ENCODE results near the gene TRAP1.

TRAP1 gene

DNA sequence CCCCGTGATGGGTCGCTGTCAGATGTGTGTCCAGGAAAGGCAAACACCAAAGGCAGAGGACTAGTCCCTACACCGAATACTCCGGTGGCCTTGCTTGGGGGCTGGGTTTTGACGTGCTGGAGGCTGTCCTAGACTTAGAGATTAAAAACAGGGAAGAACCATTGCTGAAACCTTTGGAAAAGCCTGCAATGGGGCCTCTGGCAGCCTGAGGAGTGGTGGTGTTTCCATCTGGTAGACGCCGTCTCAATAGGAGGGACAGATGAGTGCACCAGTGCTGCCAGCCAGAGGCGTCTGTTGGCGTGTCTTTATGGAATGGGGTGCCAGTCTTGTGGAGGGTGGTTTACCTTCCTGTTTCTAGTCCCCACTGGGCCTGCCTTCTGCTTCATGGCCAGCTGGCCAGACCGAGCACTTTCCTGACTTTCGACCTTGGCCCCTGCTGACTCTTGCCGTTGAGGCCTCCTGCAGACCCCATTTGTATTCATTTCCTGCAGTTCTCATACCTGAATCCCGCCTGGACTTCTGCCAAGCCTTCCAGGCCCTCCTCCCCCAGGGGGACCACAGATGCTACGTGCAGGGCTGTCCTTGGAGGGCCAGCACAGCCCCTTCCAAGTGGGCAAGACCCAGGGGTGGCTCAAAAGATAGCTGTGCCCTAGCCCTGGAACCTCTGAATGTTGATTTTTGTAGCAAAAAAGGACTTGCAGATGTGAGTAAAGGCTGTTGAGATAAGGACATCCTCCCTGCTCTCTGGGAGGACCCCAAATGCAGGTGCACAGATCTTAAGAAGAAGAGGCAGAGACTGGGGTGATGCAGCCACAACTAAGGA is 64.7 kb downstream of the TRAP1 start:
- DNase-seq (ENCODE audit: low read depth in 3 of 3, low spot score in 1 of 3), result no peak

DNA sequence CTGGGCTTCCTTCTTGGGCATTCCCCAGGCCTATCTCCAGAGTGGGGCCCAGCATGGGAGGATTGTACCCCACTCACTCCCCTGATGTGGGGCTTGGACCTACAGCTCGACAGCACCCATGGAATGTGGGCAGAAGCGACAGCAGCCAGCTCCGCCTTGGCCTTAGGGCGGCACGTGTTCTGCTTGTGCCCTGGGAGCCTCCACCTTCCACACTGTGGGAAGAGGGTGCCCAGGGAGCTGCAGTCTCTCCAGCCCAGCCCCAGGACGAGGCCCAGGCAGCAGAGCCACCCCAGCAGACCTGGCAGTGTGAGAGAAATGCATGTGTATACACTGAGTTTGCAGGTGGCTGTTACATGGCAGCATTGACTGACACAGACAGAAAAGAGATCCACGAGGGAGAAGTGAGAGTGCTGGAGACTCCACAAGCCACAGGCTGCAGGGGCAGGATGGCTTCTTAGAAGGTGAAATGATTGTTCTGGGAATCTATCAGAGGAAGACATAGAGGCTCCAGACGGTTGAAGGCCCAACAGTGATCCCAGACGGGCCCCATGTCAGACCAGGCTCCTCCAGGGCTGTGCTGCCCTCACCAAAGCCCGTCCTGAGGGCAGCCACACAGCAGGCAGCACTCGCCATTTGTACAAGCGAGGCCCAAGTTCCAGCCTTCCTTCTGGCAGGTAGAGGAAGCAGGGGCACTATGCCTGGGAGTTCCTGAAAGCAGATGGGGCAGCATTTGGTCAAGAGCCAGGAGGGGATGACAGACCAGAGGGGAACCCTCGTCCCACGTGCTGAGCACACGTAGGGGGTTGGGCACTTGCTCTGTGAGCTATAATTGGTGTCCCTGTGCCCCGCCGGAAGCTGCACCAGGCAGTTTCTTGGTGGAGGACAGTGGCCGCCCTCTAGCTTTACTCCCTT is 65.6 kb downstream of the TRAP1 start:
- no peak for DNase-seq (ENCODE audit: low read depth in 3 of 3, low spot score in 1 of 3)

DNA sequence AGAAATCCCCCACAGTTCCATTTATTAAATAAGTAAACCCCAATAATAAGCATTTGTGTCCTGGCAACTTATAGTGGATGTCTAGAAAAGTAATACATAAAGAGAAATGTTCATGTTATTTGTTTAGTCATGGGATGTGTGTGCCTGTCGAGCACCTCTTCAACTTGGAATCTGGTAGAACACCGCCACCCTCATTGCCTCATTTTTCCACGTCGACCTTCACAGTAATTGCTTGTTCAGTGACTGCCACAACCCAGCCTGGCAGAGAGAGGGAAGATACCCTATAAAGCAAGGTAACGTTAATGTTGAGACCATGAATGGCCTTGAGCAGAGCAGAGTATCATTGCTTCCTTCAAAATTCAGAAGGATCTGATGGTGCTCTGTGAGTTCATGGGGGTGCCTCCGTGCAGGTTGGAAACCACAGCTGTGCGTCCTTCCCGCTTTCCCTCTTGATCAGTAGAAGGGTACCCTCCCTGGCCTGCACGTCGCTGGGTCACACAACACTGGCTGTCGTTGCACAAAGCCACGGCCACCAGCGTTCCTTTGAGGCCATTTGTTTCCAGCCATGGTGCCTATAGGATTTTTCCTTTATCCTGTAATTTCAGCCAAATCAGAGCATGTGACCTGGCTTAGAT is 66.6 kb downstream of the TRAP1 start:
- DNase-seq (ENCODE audit: low read depth in 3 of 3, low spot score in 1 of 3), result no peak

DNA sequence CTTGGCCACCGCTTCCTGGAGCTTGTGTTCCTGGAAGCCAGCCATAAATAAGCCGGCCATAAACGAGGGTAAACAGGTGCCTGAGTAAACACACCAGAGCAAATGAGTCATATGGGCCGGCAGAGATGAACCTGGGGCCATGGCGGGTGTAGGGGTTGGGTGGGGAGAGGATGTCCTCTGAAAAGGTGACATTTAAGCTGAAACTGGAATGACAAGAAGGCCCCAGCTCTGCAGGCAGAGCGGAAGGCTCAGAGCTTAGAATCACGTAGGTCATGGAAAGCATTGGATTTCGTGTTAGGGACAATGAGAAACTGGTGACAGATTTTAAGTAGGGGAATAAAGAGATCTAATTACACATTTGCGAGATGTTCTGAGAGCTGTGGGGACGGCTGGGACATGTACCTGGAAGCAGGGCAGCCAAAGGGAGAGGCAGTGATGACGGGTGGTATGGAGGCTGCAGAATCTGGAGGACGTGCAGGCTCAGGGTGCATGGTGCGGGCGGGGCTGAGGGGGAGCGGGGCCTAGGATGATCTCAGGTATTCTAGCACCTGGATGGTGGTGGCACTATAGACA is 70.9 kb downstream of the TRAP1 start:
- no peak for DNase-seq (ENCODE audit: low read depth in 3 of 3, low spot score in 1 of 3)

DNA sequence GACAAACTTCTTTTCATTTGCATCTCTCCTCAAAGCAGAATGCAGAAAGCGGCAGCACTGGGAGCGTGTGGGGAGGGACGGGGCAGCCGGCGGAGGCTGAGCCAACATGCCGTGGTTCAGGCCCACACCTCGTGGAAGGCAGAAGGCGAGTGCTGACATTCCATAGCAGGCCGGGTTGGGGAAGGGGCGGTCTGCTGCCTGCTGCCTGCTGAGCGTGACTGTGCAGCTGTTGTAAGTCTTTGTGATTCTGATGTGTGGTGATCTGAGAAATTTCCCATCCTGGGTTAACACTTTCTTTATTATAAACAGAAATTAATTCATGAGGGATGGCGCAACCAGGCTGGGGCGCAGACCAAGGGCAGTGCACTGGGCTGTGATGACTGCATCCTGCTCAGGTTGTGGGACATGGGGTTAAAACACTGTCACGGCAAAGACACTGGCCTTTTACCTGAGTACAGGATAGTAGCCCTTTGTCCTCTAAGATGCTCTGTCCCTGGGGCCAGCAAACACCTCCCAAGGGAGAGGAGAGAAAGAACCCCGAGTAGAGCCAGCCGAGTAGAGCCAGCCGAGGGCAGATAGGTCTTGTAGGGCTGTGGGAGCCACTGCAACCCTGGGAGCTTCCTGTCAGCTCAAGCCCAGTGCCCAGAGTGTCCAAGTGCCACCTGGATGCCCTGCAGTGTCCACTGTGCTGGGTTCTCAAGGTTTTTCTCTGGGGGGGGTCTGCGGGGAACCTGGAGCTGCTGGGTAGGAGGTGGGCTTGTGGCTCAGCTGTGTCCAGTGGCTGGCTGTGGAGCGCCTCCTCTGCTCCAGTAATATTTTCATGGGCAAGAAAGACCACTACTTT is 71.6 kb downstream of the TRAP1 start:
- DNase-seq (ENCODE audit: low read depth in 3 of 3, low spot score in 1 of 3), result no peak

DNA sequence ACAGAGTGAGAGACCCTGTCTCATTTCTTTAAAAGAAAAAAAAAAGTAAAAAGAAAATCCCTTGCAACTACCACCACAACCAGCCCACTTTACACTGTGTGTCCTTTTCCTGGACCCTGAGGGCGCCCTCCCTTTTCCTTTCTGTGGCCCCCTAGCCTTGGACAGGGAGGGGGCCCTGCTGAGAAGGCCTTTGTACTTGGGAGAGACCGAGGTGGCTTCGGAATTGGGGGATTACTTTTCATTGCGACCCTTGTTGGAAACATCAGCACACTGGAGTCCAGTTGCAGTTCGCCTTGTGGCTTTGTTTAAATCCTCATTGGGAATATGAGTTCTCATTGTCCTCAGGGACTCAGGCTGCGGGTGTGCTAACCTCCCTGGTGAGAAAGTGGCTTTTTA is 72.2 kb downstream of the TRAP1 start:
- no peak for DNase-seq (ENCODE audit: low read depth in 3 of 3, low spot score in 1 of 3)

DNA sequence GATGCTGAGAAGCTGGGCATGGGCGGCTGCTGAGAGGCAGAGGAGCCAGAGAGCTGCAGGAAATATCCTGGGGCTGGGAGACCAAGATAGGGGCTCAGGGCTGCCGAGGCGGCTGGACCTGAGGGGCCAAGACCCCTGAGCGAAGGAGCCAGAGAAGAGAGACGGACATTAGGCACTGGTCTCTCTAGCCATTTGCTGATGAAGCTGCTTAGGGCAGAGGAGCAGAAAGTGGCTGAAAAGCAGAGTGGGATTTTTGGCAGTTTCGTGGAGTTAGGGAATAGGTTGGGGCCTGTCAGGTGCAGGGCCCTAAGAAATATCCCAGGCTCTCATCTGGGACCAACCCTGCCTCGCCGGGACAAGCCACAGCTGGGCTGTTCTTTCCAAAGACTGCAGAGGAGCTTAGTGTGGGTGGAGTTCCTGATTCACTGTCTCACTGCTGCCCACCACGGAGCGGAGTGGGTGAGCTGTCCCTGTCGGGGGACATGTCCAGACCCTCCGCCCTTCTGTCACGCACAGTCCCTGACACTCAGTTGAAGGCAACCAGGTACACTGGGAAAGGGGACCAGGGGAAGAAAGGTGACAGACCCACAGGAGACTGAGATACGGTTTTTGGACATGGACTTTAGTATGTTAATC is 74.1 kb downstream of the TRAP1 start:
- no peak for DNase-seq (ENCODE audit: low read depth in 3 of 3, low spot score in 1 of 3)

DNA sequence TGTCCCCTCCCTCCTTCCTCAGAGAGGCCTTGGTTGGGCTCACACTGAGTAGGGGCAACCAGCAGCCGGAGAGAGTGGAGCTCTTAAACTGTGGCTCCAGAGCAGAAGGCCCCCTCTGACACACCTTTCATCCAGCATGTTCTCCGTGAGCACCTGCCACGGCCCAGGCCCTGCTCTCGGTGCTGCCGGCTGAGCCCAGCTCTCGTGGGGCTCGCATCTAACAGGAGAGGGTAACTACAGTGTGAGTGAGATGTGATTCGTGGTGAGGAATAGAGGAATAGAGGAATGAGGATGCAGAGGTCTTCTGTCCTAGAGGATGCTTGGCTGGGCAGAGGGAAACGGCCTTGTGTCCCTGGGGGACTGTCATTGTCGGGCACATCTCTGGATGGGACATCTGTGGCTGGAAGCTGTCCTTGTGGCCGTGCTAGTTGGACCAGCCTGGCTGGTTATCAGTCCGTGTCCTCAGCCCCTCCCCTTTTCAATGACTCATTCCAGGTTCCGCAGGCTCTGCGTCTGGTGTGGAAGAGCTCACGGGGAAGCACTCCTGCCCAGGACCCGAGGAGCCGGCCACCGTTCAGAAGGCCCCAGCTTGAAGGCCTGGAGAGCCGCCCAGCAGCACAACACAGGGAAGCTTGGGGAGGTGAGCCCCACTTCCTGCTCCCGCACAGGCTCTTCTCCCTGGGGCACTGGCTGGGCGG is 74.8 kb downstream of the TRAP1 start:
- DNase-seq (ENCODE audit: low read depth in 3 of 3, low spot score in 1 of 3), result no peak

DNA sequence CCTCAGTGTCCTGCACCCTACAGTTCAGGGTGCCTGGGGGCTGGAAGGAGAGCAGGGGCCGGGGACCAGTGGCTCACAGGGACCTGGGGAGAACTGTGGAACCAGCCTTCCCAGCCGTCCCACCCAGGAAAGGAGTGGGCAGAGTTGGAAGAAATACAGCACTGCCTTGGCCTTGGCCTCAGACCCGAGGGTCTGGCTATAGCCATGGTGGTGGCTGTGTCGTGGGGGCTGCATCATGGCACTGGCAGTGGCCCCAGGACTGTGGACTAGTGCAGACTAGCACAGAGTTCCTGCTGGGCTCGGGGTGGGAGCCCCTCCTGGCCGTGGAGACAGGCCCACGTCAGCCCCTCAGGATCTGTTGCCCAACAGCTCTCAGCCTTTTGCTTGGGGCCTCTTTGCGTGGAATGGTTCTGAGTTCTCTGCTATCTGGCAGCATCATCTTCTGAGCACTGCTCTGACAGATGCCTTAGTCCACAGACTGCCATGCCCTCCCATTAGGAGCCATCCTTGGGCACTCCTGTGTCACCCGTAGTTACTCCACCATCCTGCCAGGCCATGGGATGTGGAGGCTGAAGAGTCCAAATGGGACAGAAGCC is 75.4 kb downstream of the TRAP1 start:
- no peak for DNase-seq (ENCODE audit: low read depth in 3 of 3, low spot score in 1 of 3)

DNA sequence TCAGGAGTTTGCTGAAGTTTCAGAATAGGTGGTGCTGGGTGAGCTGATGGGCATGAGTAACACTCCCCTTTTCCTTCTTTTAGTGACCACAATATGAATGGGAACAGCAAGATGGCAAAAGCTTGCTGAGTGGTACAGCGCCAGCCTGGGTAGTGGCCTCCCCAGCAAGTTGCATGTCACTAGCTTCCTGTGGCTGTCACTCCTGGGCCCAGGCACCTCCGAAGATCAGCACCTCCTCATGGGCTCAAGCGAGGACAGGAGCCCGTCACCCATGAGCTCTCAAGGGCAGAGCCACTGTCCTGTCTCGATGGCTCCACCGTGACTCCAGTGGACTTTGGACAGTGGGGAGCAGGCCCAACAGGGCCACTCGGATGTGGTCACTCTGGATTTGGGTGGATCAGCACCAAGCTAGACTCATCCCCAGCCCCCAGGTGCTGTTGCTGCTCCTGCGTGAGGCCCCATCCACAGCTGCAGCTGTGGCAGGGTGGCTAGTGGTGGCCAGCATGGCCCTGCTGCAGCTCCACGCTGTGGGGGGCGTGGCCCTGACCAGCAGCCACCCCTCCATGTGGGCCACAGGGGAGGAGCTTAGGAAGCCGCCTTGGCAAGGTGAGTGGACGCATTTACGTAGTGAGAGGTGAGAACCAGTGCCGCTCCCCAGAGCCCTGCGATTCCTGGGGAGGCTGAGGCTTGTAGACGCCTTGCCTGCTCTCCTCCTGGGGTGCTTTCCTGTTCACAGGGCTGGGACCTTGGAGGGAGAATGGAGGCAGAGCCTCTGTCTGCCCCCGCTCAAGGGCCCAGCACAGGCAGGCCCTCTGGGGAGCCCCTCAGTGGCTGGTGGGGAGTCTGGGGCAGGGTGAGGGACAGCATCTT is 76.5 kb downstream of the TRAP1 start:
- no peak for DNase-seq (ENCODE audit: low read depth in 3 of 3, low spot score in 1 of 3)

DNA sequence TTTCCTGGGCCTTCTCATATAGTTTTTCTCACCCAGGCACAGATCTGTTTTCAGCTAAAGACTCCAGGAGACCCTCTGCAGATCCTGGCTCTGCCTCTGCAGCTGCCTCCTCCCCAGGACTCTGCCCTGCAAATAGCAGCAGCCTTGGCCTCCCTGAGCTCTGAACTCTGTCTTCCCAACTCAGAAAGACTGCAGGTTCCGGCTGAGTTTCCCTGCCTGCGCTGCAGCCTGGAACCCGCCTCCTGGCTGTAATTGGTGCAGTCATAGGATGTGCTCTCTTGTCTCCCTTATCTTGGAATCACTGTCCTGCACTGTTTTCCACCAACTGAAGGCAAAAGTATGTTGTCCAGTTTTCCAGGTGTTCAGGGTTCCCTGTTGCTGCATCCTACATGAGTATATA is 77.1 kb downstream of the TRAP1 start:
- no peak for DNase-seq (ENCODE audit: low read depth in 3 of 3, low spot score in 1 of 3)

DNA sequence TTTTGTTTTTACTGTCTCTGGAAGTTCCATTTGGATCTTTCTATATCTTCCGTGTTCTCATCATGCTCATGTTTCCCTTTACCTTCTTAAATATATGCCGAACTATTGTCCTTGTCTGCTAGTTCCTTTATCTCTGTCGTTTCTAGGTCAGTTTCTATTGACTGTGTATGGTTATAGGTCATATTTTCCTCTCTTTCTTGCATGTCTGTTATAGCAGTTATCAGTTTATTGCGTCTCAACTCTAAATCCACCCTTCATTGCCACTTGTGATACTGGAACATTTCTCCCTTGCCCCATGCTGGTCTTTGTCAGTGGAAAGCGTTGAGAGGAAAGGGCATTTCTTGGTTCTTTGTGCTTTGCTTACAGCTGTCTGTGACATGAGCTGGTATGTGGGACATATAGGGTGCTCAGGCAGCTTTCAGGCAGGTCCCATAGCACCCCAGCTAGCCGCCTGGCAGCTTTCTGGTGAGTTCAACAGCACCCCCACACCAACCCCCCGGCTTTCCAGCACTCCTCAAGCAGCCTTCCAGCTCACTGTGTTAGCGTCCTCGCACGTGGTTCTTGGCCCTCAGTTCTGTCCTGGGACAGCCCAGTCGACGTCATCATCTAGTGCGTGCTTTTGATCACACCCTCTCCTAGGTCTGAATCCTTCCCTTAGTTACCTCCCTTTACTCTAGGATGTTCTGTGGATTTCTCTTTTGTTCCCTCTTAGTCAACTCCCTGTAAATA is 78.2 kb downstream of the TRAP1 start:
- DNase-seq (ENCODE audit: low read depth in 3 of 3, low spot score in 1 of 3), result no peak

DNA sequence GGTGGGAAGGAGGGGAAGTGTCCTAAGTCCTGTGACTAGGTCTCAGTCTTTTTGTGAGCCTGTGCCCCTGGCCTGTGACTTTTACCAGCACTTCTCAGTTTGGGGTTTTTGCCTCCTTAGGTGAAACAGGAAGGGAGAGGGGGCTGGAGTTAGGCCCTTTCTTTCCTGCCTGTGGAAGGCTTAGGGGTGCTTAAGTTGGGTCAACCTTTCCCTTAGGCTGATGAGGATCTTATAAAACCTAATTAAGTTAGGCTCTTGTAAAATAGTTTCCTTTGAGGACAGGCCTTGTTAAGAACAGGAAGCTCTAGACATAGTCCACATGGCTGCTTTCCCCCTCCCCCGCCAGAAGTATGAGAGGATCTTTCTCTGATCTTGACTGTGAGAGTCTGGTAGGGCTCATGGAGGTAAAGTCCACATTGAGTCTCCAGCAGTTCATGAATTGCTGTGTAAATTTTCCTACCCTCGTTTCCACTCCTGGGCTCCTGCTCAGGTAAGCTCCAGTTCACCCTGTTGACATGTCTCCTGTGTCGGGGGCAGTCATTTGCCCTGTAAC is 79.9 kb downstream of the TRAP1 start:
- DNase-seq (ENCODE audit: low read depth in 3 of 3, low spot score in 1 of 3), result no peak

DNA sequence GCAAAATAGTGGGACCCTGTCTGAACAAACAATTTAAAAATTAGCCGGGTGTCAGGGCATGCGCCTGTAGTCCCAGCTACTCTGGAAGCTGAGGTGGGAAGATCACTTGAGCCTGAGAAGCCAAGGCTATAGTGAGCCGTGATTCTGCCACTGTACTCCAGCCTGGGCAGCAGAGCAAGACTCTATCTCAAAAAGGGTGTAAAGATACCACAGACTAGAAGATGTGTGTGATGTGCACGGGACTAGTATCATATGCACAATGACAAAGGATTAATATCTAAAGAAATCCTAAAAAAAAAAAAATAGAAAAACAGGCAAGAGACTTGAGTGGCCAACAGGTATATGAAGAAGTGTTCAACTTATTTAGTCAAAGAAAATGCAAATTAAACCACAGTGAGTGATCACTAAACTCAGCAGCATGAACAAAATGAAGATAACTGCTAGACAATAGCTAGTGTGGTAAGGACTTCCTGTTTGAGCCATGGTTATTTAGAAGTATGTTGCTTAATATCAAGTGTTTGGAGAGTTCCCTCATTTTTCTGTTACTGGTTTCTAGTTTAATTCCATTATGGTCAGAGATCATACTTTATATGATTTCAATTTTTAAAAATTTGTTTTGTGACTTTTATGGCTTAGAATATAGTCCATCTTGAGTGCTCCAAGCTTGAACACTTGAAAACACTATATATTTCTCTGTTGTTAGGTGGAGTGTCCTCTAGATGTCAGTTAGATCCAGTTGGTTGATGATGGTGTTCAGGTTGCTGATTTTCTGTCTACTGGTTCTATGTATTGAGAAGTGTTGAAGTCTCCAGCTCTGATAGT is 91.2 kb downstream of the TRAP1 start:
- no peak for DNase-seq (ENCODE audit: low read depth in 3 of 3, low spot score in 1 of 3)

DNA sequence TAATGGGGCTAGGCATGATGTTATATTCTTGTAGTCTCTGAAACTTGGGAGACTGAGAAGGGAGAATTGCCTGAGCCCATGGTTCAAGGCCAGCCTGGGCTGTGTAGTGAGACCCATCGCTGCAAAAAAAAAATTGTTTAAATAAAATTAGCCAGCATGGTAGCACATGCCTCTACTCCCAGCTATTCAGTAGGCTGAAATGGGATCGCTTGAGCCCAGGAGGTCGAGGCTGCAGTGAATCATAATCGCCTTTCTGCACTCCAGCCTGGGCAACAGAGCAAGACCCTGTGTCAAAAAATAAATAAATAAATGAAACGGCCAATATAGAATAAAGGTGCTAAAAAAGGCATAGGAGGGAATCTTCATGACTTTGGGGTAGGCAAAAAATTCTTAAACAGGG is 92.0 kb downstream of the TRAP1 start:
- DNase-seq (ENCODE audit: low read depth in 3 of 3, low spot score in 1 of 3), result no peak

DNA sequence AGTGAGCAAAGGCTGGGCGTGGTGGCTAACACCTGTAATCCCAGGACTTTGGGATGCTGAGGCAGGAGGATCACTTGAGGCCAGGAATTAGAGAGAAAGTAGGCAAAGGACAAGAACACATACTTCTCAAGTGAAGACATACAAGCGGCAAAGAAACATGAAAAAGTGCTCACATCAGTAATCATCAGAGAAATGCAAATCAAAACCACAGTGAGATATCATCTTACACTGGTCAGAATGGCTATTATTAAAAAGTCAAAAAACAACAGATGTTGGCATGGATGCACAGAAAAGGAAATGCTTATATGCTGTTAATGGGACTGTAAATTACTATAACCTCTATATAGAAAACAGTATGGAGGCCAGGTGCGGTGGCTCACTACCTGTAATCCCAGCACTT is 93.7 kb downstream of the TRAP1 start:
- no peak for DNase-seq (ENCODE audit: low read depth in 3 of 3, low spot score in 1 of 3)
